ENCODE results near the gene ENTR1.

Gene ENTR1

GRCh38 chr9:136386018-136386417, 24.4 kb downstream of the ENTR1 start:
- no peak overlapping the region for H3K27ac ChIP-seq

GRCh38 chr9:136385015-136385414, 25.4 kb downstream of the ENTR1 start:
- no peak overlapping the region for H3K27ac ChIP-seq
- TF ChIP-seq CTCF (conservative IDR thresholded peaks at IDR 0.05): no peak

More at GRCh38 chr9:136386018-136386417, 24.4 kb downstream of the ENTR1 start:
- no peak for TF ChIP-seq CTCF (conservative IDR thresholded peaks at IDR 0.05)
- TF ChIP-seq ZFX (IDR thresholded peaks at IDR 0.05): no peak

GRCh38 chr9:136383436-136383835, 27.0 kb downstream of the ENTR1 start:
- H3K27ac ChIP-seq: no peak overlapping the region
- TF ChIP-seq ZFX (IDR thresholded peaks at IDR 0.05) (no peak), CTCF (conservative IDR thresholded peaks at IDR 0.05) (no peak)

- TF ChIP-seq ZFX (IDR thresholded peaks at IDR 0.05) (no peak), CTCF (conservative IDR thresholded peaks at IDR 0.05) (no peak)
- no peak overlapping the region for H3K27ac ChIP-seq
These were observed 28.4 kb downstream of the ENTR1 start for GRCh38 chr9:136381966-136382513.

- TF ChIP-seq ZFX (IDR thresholded peaks at IDR 0.05) (no peak), CTCF (conservative IDR thresholded peaks at IDR 0.05) (no peak)
These were observed 29.1 kb downstream of the ENTR1 start for GRCh38 chr9:136381311-136381710.

GRCh38 chr9:136380381-136380780, 30.0 kb downstream of the ENTR1 start:
- TF ChIP-seq ZFX (IDR thresholded peaks at IDR 0.05): no peak
- no peak for TF ChIP-seq CTCF (conservative IDR thresholded peaks at IDR 0.05)
- no peak overlapping the region for H3K27ac ChIP-seq

More at GRCh38 chr9:136381311-136381710, 29.1 kb downstream of the ENTR1 start:
- no peak overlapping the region for H3K27ac ChIP-seq

GRCh38 chr9:136379891-136380290, 30.5 kb downstream of the ENTR1 start:
- H3K27ac ChIP-seq: no peak overlapping the region
- TF ChIP-seq ZFX (IDR thresholded peaks at IDR 0.05) (no peak), CTCF (conservative IDR thresholded peaks at IDR 0.05) (no peak)

Data from C4-2B (cell line).